GM18907 (cell line): ENCODE measurements around the gene MIB2.

Experiments used
- ATAC-seq: cut with Tn5 transposase; IDR thresholded peaks from one replicate; pipeline ENCODE4 v1.9.1; 2021; ENCODE audit warnings: mild to moderate bottlenecking, moderate library complexity; ENCODE audit not compliant: unreplicated experiment

Gene MIB2

DNA sequence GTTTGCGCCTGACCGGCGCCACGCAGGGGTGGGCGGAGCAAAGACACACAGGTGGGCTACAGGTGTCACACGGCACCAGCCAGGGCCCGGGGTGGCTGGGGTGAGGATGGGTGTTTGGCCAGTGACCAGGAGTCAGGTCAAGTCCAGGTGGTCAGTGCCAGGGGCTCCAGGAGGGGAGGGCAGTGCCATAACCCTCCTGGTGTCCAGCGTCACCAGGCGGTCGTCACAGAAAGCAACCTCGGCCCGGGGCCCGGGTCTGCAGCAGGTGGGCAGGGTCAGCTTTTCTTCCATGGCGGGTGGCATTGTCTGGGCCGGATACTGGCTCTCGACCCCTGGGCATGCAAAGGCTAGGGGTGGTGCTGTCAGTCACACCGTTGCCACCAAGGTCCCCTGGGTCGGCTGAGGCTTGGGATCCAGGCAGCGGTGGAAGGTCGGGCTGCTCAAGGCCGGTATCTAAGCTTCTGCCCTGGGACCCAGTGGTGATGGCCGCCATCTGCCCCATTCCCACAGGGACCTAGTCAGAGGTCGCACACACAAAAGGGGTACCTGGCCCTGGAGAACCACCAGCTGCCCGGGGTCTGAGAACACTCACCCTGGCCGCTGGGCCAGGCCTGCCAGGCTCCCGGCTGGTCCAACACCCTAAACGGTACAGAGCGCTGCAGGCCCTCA, 17.1 kb upstream of the MIB2 start:
- ATAC-seq, result no peak

DNA sequence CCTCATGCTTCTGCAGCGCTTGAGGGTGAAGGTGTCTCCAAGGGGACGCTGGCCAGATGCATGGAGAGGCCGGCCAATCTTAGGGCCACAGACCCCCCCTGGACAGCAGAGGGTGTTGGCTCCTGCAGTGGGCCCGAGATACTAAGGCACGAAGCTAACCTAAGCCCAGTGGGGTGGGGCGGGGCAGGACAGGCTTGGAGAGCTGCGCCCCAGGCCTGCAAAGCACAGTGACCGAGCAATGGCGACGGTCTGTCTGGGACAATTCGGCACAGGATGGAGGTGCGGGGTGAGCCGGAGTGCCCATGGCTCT, 16.6 kb upstream of the MIB2 start:
- ATAC-seq, result no peak

DNA sequence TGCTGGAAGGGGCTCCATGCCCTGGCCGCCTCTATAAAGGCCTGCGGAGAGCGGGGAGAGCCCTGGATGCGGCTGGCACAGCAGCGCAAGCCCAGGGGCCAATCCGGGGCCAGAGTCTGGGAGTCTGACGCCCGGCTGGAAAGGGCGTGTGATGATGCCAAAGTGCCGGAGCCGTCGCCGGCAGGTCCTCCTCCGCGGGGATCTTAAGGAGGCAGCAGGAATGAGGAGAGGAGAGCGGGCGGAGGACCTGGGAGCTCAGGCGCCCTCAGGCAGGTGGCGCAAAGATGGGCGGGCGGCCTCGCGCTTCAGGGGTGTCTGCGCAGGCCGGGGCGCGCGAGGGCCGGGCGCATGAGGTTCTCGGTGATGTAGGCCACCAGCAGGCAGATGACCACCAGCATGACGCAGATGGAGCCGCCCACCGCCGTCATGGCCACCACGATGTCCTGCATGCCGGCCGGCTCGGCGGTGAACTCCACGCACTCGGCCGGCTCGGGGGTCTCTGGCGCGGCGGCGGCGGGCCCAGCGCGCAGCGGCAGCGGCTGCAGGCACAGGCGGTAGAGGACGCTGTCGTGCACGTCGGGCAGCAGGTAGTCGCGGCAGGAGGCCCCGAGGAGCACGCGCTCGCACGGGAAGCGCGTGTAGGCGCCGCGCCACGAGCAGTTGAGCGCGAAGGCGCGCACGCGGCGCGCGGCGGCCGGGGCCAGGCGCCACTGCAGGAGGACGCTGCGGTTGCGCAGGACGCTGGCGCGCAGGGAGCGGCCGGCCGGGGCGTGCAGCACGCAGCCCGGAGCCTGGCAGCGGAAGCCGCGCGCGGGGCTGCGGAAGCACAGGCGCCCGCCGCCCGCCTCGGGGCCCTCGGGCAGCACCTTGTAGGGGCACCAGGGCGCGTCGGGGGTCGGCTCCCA, 16.0 kb upstream of the MIB2 start:
- ATAC-seq, result no peak

DNA sequence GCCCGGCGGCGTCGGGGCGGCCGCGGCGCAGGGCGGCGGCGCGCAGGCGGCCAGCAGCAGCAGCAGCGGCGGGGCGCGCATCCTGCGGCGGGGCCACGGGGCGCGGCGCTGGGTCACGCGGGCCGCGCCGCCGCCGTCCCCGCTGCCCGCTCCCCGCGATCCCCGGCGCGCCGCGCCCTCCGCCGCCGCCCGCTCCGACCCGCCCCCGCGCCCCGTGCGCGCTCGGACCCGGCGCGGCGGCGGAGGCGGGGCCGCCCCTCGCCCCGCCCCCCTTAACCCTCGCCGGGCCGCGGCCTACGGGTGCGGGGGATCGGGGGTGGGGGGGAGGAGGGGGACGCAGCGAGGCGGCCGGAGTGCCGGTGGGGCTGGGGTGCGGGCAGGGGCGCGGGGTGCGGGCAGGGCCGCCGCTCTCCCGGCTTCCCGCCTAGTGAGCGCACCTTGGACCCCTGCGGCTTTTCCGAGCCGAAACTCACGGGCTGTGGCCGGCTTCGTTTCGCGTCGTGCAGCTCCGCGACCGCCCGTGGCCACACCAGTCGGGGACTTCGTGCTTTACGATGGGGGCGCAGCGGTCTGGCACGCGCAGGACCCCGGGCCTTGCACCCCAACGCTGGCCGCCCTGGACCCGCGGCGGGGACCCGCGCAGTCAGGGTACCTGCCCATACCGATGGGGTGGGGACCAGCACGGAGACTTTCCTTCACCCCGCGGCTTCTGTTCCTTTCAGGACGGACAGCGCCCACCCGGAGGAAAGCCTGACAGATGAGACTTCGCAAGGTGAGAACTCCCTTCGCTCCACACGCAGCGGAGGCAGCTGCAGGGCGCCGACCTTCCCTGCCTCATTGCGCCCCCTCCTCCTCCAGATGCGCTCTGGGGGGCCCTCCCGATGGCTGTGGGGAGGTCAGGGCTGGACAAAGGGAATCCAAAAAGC, 15.1 kb upstream of the MIB2 start, which contains the start of gene FNDC10:
FNDC10 (minus strand) TSS at position 201 of the 926 bp plus-strand sequence; CDS start at position 81, 120 bp downstream.
- no peak for ATAC-seq

DNA sequence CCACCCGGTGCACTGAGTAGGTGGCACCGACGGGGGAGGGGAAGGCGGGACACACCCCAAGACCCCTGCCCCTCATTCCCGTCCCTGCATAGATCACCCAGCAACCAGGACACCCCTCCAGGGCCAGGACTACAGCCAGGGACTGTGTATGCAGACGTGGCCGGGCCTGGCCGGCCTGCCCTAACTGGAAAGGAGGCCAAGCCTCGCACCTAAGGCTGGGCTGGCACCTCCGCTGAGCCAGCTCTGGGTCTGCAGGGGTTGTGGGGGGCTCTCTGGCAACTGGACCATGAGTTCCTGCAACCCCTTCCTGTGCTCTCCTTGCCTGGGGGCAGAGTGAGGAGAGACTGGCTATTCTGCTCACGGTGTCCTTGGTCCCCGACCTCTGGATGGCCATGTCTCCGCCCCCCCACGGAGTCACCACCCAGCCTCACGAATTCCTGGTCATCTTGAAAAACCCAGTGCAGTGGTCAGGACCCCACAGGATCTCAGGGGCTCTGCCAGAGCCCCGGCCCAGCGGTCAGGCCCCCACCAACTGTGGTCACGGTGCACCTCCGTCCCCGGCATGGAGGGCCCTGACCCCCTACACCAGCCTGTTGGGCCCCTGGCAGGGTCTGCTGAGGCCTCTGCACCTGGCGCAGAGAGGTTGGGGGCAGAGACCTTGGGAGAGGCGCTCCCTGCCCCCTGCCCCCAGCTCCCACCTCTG, 14.3 kb upstream of the MIB2 start:
- ATAC-seq, result no peak

DNA sequence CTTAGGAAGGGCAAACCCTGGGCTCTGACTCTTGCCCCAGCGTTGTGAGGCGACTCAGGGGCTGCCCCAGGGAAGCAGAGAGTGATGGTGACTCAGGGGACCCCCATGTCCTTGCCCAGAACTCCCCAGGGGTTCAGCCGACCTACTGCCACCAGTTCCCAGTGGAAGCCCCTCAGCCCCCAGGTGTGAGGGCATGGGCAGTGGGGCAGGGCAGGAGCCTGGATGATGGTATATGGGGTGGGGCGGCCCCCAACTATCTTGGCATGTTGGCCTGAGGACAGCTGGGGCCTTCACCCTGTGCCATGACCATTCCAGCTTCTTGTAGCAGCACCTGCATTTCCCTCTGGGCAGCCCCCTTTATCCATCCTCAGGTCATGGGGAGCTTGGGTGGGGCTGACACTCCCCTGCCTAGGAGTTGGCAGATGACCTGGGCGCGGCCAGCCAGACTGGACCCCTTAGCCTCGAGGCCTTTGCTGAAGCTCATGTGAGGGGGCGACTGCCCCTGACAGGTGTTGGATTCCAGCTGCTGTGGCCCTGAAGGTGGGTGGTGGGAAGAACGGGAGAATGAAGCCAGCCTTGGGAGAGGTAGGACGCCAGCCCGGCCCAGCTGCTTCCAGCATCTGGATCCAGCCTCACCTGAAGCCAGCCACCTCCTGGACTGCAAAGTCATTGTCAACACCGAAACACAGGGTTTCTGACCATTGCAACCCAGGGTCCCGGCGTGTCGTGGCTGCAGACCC, 13.6 kb upstream of the MIB2 start:
- ATAC-seq, result no peak

DNA sequence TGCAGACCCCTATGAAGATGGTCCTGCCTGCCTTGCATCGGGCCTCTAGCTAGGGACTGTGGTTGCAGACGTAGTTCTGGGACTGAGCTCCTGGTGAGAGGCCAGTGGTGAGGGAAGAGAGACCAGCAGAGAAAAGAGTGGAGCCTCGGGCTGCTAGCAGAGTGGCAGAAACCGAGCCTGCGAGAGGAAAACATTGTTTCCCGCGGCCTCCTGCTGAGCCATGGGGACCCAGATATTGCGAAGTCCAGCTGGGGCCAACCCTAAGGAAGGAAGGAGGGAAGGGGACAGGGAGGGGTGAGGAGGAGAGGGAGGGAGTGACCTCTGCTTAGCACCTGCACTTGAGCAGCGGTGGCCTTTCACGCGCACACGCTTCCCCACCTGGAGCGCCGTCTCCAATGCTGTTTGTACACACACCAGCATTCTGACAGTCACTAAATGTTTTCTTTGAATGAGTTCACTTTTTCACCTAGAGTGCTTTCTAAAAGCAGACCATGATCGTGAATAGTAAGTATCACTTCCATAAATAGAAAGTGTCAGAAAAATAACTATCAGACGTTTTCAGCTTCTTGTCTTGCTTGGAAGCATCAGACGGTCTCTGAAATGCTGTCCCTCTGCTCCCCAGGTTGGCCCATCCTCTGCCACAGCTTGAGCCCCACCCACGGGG, 12.9 kb upstream of the MIB2 start:
- ATAC-seq, result no peak

DNA sequence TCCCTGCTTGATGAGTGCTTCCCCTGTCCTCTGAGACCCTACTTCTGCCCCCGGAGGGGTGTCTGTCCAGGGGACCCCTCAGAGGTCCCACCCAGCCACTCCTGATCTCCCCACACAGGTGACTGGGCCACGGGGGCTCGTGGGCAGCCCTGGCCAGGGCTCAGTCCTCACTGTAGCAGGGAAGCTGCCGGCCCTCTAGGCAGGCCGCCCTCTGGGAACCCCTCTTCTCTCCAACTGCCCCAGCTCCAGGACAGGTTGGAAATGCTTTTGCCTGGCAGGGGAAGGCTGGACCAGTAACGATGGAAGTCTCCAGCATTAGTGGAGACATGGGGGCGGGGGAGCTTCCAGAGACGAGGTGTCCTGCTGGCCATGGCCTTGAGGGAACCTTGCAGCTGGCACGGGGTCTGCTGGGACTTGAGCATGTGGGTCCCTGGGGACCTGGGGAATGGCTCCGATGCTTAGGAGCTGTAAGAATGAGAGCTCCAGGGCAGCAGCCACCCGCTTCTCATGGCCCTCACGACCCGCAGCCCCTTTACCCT, 12.3 kb upstream of the MIB2 start:
- no peak for ATAC-seq

DNA sequence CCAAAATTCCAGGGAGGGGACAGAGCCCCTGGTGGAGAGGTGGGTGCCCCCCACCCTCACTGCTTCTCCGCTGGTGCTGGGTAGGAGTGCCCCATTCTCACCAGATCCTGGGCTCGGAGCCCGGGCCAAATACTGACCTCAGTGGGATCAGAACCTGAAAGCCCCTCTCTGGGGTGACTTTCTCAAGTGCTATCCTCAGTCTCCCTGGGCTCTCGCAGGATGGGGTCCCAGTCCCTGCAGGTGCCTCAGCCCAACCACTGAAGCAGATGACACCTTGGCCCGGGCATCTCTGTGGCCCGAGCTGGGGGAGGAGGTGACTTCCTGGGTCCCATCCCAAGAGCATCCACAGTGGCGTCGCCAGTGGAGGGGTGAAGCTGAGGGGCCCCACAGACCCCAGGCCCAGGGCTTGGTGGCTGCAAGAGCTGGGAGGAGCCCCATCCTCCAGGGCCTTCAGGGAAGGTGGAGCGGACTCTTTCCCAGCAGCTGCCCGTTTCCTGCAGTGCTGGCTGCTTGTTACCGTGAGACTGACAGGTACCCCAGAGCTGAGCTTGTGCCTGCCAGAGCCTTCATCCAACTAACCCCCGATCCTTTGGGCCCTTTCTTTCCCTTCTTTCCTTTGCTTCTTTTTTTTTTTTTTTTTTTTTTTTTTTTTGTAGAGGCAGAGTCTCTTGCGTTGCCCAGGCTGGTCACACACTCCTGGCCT, 11.5 kb upstream of the MIB2 start:
- no peak for ATAC-seq

DNA sequence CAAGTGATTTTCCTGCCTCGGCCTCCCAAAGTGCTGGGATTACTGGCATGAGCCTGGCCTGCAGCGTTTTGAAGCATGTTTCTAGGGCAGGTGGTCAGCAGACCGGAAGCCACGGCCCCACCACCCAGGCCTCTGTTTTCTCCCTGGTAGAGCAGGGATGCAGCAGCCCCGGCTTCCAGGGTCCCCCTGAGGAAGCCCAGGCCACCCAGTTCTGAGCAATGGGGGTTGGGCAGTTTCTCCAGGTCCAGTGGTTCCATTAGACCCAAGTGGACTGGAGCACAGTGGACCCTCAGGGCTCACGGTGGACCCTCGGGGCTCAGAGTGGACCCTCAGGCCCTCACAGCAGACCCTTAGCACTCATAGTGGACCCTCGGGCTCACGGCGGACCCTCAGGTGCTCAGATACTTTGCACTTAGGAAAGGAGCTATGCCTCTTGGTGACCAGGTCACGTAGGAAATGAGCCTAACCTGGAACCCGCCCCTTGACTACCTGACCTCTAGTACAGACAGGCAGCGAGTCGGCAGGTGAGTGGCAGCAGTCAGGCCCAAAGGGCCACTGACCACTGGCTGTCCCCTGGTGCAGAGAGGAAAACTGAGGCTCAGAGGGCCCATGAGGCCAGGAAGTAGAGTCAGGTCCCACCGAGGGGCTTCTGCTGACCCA, 10.8 kb upstream of the MIB2 start:
- ATAC-seq, result no peak

DNA sequence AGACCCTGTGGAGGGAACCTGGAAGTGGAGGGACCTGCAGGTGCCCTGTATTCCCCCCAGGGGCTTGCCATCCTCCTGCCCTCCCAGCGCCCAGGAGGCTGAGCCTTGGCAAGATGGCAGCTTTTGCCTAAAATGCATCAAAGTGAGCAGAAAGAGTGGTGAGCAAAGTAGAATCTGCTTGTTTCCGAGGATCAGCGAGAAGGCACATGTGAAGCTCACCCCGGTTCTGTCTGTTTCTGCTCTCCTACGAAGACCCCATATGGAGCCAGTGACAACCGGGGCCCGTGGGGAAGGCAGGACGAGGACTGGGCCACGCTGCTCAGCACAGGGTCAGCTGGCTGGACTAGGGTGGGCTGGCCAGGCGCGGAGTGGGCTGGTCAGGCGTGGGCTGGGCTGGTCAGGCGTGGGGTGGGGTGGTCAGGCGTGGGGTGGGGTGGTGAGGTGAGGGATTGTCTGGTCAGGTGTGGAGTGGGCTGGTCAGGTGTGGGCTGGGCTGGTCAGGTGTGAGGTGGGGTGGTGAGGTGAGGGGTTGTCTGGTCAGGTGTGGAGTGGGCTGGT, 10.2 kb upstream of the MIB2 start:
- ATAC-seq, result no peak

DNA sequence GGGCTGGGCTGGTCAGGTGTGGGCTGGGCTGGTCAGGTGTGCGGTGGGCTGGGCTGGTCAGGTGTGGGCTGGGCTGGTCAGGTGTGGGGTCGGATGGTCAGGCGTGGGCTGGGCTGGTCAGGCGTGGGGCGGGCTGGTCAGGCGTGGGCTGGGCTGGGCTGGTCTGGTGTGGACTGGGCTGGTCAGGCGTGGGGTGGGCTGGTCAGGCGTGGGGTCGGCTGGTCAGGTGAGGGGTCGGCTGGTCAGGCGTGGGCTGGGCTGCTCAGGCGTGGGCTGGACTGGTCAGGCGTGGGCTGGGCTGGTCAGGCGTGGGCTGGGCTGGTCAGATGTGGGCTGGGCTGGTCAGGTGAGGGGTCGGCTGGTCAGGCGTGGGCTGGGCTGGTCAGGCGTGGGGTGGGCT, 9.6 kb upstream of the MIB2 start:
- ATAC-seq, result no peak

DNA sequence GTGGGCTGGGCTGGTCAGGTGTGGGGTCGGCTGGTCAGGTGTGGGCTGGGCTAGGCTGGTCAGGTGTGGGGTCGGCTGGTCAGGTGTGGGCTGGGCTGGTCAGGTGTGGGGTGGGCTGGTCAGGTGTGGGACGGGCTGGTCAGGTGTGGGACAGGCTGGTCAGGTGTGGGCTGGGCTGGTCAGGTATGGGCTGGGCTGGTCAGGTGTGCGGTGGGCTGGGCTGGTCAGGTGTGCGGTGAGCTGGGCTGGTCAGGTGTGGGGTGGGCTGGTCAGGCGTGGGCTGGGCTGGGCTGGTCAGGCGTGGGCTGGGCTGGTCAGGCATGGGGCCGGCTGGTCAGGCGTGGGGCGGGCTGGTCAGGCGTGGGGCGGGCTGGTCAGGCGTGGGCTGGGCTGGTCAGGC, 9.1 kb upstream of the MIB2 start:
- no peak for ATAC-seq

DNA sequence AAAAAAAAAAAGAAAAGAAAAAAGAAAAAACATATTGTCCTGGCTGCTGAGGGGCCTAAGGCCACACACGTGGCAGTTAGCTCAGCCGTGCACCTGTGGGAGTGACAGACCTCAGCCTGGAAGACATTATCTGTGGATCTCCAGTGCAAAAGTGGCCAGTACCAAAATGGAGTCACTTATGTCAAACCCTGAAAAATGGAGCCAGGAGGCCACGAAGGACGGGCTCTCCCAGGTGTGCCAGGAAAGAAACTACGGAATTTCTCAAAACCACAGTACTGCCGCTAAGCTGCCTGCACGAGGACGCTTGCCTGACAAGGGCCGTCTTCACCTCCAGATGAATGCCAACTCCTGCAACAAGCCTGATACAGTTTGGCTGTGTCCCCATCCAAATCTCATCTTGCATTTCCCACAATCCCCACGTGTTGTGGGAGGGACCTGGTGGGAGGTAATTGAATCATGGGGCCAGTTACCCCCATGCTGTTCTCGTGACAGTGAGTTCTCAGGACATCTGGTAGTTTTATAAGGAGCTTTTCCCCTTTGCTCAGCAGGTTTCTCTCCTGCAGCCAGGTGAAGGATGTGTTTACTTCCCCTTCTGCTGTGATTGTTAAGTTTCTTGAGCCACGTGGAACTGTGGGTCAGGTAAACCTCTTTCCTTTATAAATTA, 5.3 kb upstream of the MIB2 start:
- ATAC-seq, result no peak

DNA sequence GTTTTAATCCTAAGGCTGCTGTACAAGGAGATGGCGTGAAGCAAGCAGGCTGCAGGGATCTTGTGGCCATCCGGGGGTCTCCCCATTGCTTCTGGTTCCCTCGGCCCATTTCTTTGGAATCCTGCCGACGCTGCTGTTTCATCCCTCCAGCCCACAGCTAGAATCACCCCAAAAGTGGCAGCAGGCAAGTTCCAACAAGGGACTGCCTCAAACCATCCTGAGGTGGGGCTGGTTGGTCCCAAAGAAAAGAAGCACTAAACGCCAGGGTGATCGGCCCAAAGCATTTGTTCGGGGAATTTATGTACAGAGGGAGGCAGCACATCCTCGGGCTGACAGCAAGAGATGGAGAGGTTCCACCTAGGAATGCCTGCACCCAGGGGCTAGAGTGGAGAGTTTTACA, 4.5 kb upstream of the MIB2 start:
- ATAC-seq, result no peak

DNA sequence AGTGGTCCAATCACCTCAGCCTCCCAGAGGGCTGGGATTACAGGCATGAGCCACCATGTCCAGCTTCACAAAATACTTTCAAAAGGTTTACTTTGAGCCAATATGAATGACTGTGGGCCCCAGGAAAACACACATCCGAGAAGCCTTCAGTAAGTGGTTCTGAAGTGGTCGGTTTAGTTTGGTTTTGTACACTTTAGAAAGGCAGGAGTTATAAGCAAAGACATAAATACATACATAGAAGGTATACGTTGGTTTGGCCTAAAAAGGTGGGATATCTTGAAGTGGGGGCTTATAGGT, 3.2 kb upstream of the MIB2 start:
- ATAC-seq, result no peak

DNA sequence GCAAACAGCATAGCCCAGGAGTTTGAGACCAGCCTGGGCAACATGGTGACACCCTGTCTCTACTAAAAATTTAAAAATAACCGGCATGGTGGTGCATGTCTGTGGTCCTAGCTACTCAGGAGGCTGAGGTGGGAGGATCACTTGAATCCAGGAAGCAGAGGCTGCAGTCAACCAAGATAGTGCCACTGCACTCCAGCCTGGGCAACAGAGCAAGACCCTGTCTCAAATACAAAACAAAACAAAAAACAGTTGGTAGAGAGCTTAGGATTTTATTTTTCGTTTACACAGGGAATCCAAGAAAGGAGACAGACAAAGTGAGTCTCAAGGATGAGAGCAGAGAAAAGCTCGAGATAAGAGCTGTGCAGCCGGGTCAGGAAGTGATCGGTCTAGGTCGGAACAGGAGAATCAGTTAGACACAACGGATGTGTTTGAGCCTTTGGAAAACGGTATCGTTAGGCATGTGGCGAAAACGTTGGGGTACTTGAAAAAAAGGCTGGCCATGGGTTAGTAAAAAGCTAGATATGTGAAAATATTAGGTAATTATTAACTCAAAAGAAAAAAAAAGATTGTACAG, 1.7 kb upstream of the MIB2 start:
- no peak for ATAC-seq
